HG03060 (cell line): ENCODE measurements around the gene ZNF385A.
"Not testable (repeated sequence)": the region's sequence is repeated elsewhere in the genome, so short reads cannot be mapped to it uniquely, and the experiment has no call there.

Experiments
- ATAC-seq: cut with Tn5 transposase; IDR thresholded peaks from one replicate; pipeline ENCODE4 v1.9.1; 2021; ENCODE audit warnings: low read depth, moderate number of reproducible peaks; ENCODE audit not compliant: unreplicated experiment

Gene ZNF385A

GRCh38 chr12:54358191-54358944 is 26.2 kb downstream of the ZNF385A start:
- no peak for ATAC-seq

- ATAC-seq, result no peak
These were observed 26.9 kb downstream of the ZNF385A start for GRCh38 chr12:54357506-54358190.

- ATAC-seq, result no peak
These were observed 27.6 kb downstream of the ZNF385A start for GRCh38 chr12:54356951-54357356.

- no peak for ATAC-seq
These were observed 28.3 kb downstream of the ZNF385A start for GRCh38 chr12:54356228-54356627.

GRCh38 chr12:54355104-54355815 is 29.3 kb downstream of the ZNF385A start:
- no peak for ATAC-seq

GRCh38 chr12:54354271-54354670 is 30.3 kb downstream of the ZNF385A start:
- ATAC-seq, result not testable (repeated sequence)

- ATAC-seq, result no peak
These were observed 31.4 kb downstream of the ZNF385A start for GRCh38 chr12:54352891-54353874.

- no peak for ATAC-seq
These were observed 32.5 kb downstream of the ZNF385A start for GRCh38 chr12:54352022-54352531.

GRCh38 chr12:54351341-54351740 is 33.2 kb downstream of the ZNF385A start:
- no peak for ATAC-seq

GRCh38 chr12:54350743-54351142 is 33.8 kb downstream of the ZNF385A start:
- no peak for ATAC-seq

GRCh38 chr12:54349679-54350078 is 34.9 kb downstream of the ZNF385A start:
- ATAC-seq, result no peak

- no peak for ATAC-seq
These were observed 35.5 kb downstream of the ZNF385A start for GRCh38 chr12:54349036-54349435.

GRCh38 chr12:54341378-54342300 is 42.9 kb downstream of the ZNF385A start:
- ATAC-seq, result no peak

GRCh38 chr12:54340846-54341245 is 43.7 kb downstream of the ZNF385A start:
- no peak for ATAC-seq

- no peak for ATAC-seq
These were observed 45.7 kb downstream of the ZNF385A start for GRCh38 chr12:54338698-54339296.

- no peak for ATAC-seq
These were observed 46.5 kb downstream of the ZNF385A start for GRCh38 chr12:54337854-54338650.

- ATAC-seq, result no peak
These were observed 47.2 kb downstream of the ZNF385A start for GRCh38 chr12:54337280-54337842.
